K562 (cell line): ENCODE measurements around the gene RBM20. TPM values are rescaled to one million over a fixed set of nuclear protein-coding genes. Genes with fewer than 3 reads are reported as not detected.

Experiments
- CCAR2 ChIP-seq: fragments of 200-400 bp; formaldehyde crosslinking; IDR thresholded peaks from 2 replicates; pipeline ENCODE4 v1.6.1; 2017; ENCODE audit warnings: mild to moderate bottlenecking, low read depth, low read length
- NFIX ChIP-seq: fragments of 250-450 bp; sonication (Bioruptor Pico); IDR thresholded peaks from 2 replicates; pipeline ENCODE4 v1.4.0; 2020; ENCODE audit warnings: low read depth, mild to moderate bottlenecking, moderate library complexity
- PTRF ChIP-seq: fragments of 450-650 bp; IDR thresholded peaks from 2 replicates; pipeline ENCODE4 v1.6.1; 2016; ENCODE audit warnings: mild to moderate bottlenecking, missing genetic modification characterization, missing compliant biosample characterization
- ZNF77 ChIP-seq: fragments of 250-450 bp; sonication (Bioruptor Pico); IDR thresholded peaks from 2 replicates; pipeline ENCODE4 v1.5.0; 2020
- polyA plus RNA-seq, 8 experiments: library from polyadenylated mRNA; depleted of rRNA in 4 of 8; stranded (reverse) in 5 of 8; unstranded in 3 of 8; fragments of >200 nt; fragmentation: Nextera tagmentation in 2 of 8; fragmentation: Illumina TruSeq in 1 of 8; extraction: Ambion mirVana in 2 of 8; extraction: Trizol in 1 of 8; gene quantifications; 2 replicates each; pipeline versions ENCODE4 v1.2.1 to v1.2.3, GENCODE V29; 2011 to 2014; ENCODE audit warnings: inconsistent platforms in 1 of 8, missing spikeins in 1 of 8
- total RNA-seq, 7 experiments: library from RNA; depleted of rRNA in 6 of 7; stranded (reverse); fragments of >200 nt in 6 of 7; fragmentation: Illumina TruSeq in 2 of 7; extraction: Trizol in 2 of 7; gene quantifications; 2 replicates each; pipeline versions ENCODE4 v1.2.1 to v1.2.3, GENCODE V29; 2011 to 2021; ENCODE audit warnings: low replicate concordance in 1 of 7
- TF ChIP-seq, protein P1 (sequence below): fragments of 200-800 bp; sonication (Bioruptor generic); IDR thresholded peaks from 2 replicates; pipeline ENCODE4 v1.6.1; 2017; ENCODE audit warnings: missing genetic modification characterization, missing compliant biosample characterization
- TF ChIP-seq, protein P2 (sequence below): sonication (generic); formaldehyde crosslinking; IDR thresholded peaks from 2 replicates; pipeline ENCODE4 v1.8.0; 2022; ENCODE audit warnings: missing genetic modification reagents, mild to moderate bottlenecking, borderline replicate concordance
- TF ChIP-seq, protein P3 (sequence below): fragments of 250-450 bp; sonication (Bioruptor Pico); IDR thresholded peaks from 2 replicates; pipeline ENCODE4 v1.4.0; 2020; ENCODE audit warnings: borderline replicate concordance
- TF ChIP-seq, protein P4 (sequence below): sonication (generic); formaldehyde crosslinking; IDR thresholded peaks from 2 replicates; pipeline ENCODE4 v1.8.0; 2022; ENCODE audit warnings: mild to moderate bottlenecking, missing genetic modification reagents
- TF ChIP-seq, protein P5 (sequence below): fragments of 450-650 bp; formaldehyde crosslinking; IDR thresholded peaks from 2 replicates; pipeline ENCODE4 v1.4.0; 2020; ENCODE audit warnings: mild to moderate bottlenecking, moderate library complexity
- TF ChIP-seq, protein P6 (sequence below): fragments of 200-800 bp; sonication (Bioruptor generic); IDR thresholded peaks from 2 replicates; pipeline ENCODE4 v1.6.1; 2016; ENCODE audit warnings: missing genetic modification characterization, missing compliant biosample characterization

The RBM20 gene
- total and polyA plus RNA-seq, 9 of the 15 experiments (the other 6 are each of a cell fraction or from before 2014, with no cell fraction given) = 0.63 to 5.7 (median 3.2) TPM

DNA sequence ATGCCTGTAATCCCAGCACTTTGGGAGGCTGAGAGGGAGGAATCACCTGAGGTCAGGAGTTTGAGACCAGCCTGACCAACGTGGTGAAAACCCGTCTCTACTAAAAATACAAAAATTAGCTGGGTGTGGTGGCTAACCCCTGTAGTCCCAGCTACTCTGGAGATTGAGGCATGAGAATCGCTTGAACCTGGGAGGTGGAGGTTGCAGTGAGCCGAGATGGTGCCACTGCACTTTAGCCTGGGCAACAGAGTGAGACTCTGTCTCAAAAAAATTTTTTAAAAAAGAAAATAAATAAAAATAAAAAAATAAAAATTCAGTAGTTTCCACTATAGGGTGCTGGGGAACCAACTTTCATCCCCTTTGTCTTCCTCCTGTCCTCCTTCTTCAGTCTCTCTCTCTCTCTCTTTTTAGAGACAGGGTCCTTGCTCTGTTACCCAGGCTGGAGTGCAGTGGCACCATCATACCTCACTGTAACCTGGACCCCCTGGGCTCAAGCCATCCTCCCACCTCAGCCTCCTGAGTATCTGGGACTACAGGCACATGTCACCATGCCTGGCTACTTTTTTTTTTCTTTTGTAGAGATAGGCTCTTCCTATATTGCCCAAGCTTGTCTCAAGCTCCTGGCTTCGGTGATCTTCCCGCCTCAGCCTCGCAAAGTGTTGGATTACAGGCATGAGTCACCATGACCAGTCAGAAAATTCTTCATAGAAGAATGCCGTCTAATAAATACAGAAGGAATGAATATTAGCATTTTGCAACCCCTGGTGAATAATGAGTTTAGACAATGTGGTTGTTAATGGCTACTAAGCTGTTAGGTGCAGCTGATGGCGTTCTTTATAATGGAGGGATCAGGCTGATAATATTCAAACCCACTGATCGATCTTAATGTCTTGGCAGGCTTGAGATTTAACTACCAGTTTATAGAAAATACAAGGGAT is 20.6 kb downstream of the RBM20 start (continued):
- TF ChIP-seq ZNF77 (CRISPR knock-in tag) (no peak), NFIX (CRISPR knock-in tag) (no peak), CCAR2 (no peak), PTRF (tag) (no peak)
- TF ChIP-seq, protein P1, sequence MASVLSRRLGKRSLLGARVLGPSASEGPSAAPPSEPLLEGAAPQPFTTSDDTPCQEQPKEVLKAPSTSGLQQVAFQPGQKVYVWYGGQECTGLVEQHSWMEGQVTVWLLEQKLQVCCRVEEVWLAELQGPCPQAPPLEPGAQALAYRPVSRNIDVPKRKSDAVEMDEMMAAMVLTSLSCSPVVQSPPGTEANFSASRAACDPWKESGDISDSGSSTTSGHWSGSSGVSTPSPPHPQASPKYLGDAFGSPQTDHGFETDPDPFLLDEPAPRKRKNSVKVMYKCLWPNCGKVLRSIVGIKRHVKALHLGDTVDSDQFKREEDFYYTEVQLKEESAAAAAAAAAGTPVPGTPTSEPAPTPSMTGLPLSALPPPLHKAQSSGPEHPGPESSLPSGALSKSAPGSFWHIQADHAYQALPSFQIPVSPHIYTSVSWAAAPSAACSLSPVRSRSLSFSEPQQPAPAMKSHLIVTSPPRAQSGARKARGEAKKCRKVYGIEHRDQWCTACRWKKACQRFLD = no peak
- TF ChIP-seq, protein P2, sequence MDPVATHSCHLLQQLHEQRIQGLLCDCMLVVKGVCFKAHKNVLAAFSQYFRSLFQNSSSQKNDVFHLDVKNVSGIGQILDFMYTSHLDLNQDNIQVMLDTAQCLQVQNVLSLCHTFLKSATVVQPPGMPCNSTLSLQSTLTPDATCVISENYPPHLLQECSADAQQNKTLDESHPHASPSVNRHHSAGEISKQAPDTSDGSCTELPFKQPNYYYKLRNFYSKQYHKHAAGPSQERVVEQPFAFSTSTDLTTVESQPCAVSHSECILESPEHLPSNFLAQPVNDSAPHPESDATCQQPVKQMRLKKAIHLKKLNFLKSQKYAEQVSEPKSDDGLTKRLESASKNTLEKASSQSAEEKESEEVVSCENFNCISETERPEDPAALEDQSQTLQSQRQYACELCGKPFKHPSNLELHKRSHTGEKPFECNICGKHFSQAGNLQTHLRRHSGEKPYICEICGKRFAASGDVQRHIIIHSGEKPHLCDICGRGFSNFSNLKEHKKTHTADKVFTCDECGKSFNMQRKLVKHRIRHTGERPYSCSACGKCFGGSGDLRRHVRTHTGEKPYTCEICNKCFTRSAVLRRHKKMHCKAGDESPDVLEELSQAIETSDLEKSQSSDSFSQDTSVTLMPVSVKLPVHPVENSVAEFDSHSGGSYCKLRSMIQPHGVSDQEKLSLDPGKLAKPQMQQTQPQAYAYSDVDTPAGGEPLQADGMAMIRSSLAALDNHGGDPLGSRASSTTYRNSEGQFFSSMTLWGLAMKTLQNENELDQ (CRISPR knock-in tag) = no peak
- TF ChIP-seq, protein P3, sequence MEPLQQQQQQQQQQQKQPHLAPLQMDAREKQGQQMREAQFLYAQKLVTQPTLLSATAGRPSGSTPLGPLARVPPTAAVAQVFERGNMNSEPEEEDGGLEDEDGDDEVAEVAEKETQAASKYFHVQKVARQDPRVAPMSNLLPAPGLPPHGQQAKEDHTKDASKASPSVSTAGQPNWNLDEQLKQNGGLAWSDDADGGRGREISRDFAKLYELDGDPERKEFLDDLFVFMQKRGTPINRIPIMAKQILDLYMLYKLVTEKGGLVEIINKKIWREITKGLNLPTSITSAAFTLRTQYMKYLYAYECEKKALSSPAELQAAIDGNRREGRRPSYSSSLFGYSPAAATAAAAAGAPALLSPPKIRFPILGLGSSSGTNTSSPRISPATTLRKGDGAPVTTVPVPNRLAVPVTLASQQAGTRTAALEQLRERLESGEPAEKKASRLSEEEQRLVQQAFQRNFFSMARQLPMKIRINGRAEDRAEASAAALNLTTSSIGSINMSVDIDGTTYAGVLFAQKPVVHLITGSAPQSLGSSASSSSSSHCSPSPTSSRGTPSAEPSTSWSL = no peak
- TF ChIP-seq, protein P4, sequence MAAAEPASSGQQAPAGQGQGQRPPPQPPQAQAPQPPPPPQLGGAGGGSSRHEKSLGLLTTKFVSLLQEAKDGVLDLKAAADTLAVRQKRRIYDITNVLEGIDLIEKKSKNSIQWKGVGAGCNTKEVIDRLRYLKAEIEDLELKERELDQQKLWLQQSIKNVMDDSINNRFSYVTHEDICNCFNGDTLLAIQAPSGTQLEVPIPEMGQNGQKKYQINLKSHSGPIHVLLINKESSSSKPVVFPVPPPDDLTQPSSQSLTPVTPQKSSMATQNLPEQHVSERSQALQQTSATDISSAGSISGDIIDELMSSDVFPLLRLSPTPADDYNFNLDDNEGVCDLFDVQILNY (CRISPR knock-in tag) = no peak
- TF ChIP-seq, protein P5, sequence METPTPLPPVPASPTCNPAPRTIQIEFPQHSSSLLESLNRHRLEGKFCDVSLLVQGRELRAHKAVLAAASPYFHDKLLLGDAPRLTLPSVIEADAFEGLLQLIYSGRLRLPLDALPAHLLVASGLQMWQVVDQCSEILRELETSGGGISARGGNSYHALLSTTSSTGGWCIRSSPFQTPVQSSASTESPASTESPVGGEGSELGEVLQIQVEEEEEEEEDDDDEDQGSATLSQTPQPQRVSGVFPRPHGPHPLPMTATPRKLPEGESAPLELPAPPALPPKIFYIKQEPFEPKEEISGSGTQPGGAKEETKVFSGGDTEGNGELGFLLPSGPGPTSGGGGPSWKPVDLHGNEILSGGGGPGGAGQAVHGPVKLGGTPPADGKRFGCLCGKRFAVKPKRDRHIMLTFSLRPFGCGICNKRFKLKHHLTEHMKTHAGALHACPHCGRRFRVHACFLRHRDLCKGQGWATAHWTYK (CRISPR knock-in tag) = no peak
- TF ChIP-seq, protein P6, sequence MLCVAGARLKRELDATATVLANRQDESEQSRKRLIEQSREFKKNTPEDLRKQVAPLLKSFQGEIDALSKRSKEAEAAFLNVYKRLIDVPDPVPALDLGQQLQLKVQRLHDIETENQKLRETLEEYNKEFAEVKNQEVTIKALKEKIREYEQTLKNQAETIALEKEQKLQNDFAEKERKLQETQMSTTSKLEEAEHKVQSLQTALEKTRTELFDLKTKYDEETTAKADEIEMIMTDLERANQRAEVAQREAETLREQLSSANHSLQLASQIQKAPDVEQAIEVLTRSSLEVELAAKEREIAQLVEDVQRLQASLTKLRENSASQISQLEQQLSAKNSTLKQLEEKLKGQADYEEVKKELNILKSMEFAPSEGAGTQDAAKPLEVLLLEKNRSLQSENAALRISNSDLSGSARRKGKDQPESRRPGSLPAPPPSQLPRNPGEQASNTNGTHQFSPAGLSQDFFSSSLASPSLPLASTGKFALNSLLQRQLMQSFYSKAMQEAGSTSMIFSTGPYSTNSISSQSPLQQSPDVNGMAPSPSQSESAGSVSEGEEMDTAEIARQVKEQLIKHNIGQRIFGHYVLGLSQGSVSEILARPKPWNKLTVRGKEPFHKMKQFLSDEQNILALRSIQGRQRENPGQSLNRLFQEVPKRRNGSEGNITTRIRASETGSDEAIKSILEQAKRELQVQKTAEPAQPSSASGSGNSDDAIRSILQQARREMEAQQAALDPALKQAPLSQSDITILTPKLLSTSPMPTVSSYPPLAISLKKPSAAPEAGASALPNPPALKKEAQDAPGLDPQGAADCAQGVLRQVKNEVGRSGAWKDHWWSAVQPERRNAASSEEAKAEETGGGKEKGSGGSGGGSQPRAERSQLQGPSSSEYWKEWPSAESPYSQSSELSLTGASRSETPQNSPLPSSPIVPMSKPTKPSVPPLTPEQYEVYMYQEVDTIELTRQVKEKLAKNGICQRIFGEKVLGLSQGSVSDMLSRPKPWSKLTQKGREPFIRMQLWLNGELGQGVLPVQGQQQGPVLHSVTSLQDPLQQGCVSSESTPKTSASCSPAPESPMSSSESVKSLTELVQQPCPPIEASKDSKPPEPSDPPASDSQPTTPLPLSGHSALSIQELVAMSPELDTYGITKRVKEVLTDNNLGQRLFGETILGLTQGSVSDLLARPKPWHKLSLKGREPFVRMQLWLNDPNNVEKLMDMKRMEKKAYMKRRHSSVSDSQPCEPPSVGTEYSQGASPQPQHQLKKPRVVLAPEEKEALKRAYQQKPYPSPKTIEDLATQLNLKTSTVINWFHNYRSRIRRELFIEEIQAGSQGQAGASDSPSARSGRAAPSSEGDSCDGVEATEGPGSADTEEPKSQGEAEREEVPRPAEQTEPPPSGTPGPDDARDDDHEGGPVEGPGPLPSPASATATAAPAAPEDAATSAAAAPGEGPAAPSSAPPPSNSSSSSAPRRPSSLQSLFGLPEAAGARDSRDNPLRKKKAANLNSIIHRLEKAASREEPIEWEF (CRISPR knock-in tag) = no peak
